ENCODE results near the gene NME7. TPM values are rescaled to one million over a fixed set of nuclear protein-coding genes. Genes with fewer than 3 reads are reported as not detected.

Gene NME7
- total RNA-seq, 2 experiments from 2014 or later = 18.9 to 22.4 TPM

- H3K27ac Mint-ChIP-seq = no peak overlapping the region
- no peaks in the 10 kb centered on the region for H3K36me3 Mint-ChIP-seq
- no peak overlapping the region for H3K4me3 Mint-ChIP-seq
- DNase-seq = no peak
- H3K27me3 Mint-ChIP-seq = no peaks in the 10 kb centered on the region
- H3K4me1 Mint-ChIP-seq = peaks cover 12% of the 10 kb centered on the region
- H3K9me3 Mint-ChIP-seq = no peaks in the 10 kb centered on the region
Observed at GRCh38 chr1:169085911-169086310, 281.7 kb downstream of the NME7 start.

Other genes starting within 250 kb of the NME7 start
- 10 to 100 TPM; 14.6 to 17.3 TPM for gene BLZF1, start 398 bp upstream of the NME7 start, total RNA-seq
- under 1 TPM; 0.52 to 0.62 TPM for gene CCDC181, start 59.7 kb upstream of the NME7 start, total RNA-seq
- gene SLC19A2, start 118.1 kb upstream of the NME7 start, total RNA-seq = 1 to 10 TPM; 6.2 to 6.5 TPM
- 10 to 100 TPM; 39.7 to 40.1 TPM for gene F5, start 218.7 kb upstream of the NME7 start, total RNA-seq